HepG2 (cell line): ENCODE measurements around the gene RABEPK. TPM values are rescaled to one million over a fixed set of nuclear protein-coding genes. Genes with fewer than 3 reads are reported as not detected.

Source experiments
- HOXA9 ChIP-seq: sonication (generic); formaldehyde crosslinking; IDR thresholded peaks from 2 replicates; pipeline ENCODE4 v1.8.1; 2022; ENCODE audit warnings: missing genetic modification reagents, mild to moderate bottlenecking, moderate library complexity, borderline replicate concordance
- MBD4 ChIP-seq: IDR thresholded peaks from 2 replicates; pipeline ENCODE4 v1.6.1; 2012; ENCODE audit warnings: low read length, inconsistent platforms, borderline replicate concordance
- MIXL1 ChIP-seq: IDR thresholded peaks from 2 replicates; pipeline ENCODE4 v1.6.1; 2016
- RORA ChIP-seq: sonication (generic); formaldehyde crosslinking; IDR thresholded peaks from 2 replicates; pipeline ENCODE4 v1.5.0; 2020; ENCODE audit warnings: mild to moderate bottlenecking, missing genetic modification reagents, moderate library complexity
- SP140L ChIP-seq: sonication (generic); formaldehyde crosslinking; IDR thresholded peaks from 2 replicates; pipeline ENCODE4 v1.4.0; 2020; ENCODE audit warnings: missing genetic modification reagents, borderline replicate concordance
- TAF15 ChIP-seq: fragments of 200-400 bp; formaldehyde crosslinking; IDR thresholded peaks from one replicate; pipeline ENCODE4 v1.6.1; 2018; ENCODE audit warnings: mild to moderate bottlenecking, low read depth, low read length; ENCODE audit not compliant: poor library complexity, severe bottlenecking
- TSC22D2 ChIP-seq: sonication (generic); formaldehyde crosslinking; IDR thresholded peaks from 2 replicates; pipeline ENCODE4 v1.5.1; 2020; ENCODE audit warnings: missing genetic modification reagents, mild to moderate bottlenecking, borderline replicate concordance
- U2AF2 ChIP-seq: fragments of 200-400 bp; formaldehyde crosslinking; IDR thresholded peaks from 2 replicates; pipeline ENCODE4 v1.6.1; 2017; ENCODE audit warnings: low read depth, mild to moderate bottlenecking, low read length
- ZKSCAN8 ChIP-seq: IDR thresholded peaks from 2 replicates; pipeline ENCODE4 v1.6.1; 2016; ENCODE audit warnings: borderline replicate concordance, missing genetic modification reagents, missing compliant biosample characterization
- ZNF30 ChIP-seq: sonication (generic); formaldehyde crosslinking; IDR thresholded peaks from 2 replicates; pipeline ENCODE4 v1.5.0; 2020; ENCODE audit warnings: mild to moderate bottlenecking, missing genetic modification reagents
- ZNF451 ChIP-seq: sonication (generic); formaldehyde crosslinking; IDR thresholded peaks from 2 replicates; pipeline ENCODE4 v1.5.0; 2020; ENCODE audit warnings: mild to moderate bottlenecking, missing genetic modification reagents
- ZNF557 ChIP-seq: sonication (generic); formaldehyde crosslinking; IDR thresholded peaks from 2 replicates; pipeline ENCODE4 v1.4.0; 2020; ENCODE audit warnings: missing genetic modification reagents
- polyA plus RNA-seq, 8 experiments: library from polyadenylated mRNA; depleted of rRNA in 3 of 8; stranded (reverse) in 7 of 8; unstranded in 1 of 8; fragments of >200 nt; fragmentation: Illumina TruSeq in 4 of 8; extraction: Trizol in 4 of 8; gene quantifications; 2 replicates each; pipeline versions ENCODE4 v1.2.1 to v1.2.3, GENCODE V29; 2011 to 2016; ENCODE audit warnings: low read depth in 4 of 8, missing spikeins in 1 of 8, mixed read lengths in 1 of 8; ENCODE audit not compliant: insufficient read depth in 1 of 8
- total RNA-seq, 5 experiments: library from RNA; depleted of rRNA; stranded (reverse); fragments of >200 nt; fragmentation: Illumina TruSeq; extraction: Trizol; gene quantifications; 2 replicates each; pipeline ENCODE4 v1.2.3, GENCODE V29; 2016; ENCODE audit warnings: low read depth in 1 of 5
- TF ChIP-seq, protein P1 (sequence below): sonication (generic); formaldehyde crosslinking; conservative IDR thresholded peaks from 2 replicates; pipeline ENCODE4 v1.4.0; 2020; ENCODE audit warnings: missing genetic modification reagents
- TF ChIP-seq, protein P2 (sequence below), 2 experiments: sonication (generic) in 1 of 2; formaldehyde crosslinking in 1 of 2; IDR thresholded peaks; 2 replicates each; pipeline versions ENCODE4 v1.6.1 to v1.9.0; 2014 to 2022; ENCODE audit warnings: antibody characterized with exemption in 1 of 2, borderline replicate concordance in 1 of 2, inconsistent platforms in 1 of 2, low read depth in 1 of 2, missing genetic modification reagents in 1 of 2
- TF ChIP-seq, protein P3 (sequence below): sonication (generic); formaldehyde crosslinking; IDR thresholded peaks from 2 replicates; pipeline ENCODE4 v1.8.0; 2022; ENCODE audit warnings: low read depth, missing genetic modification reagents
- TF ChIP-seq, protein P4 (sequence below), 2 experiments: sonication (generic) in 1 of 2; formaldehyde crosslinking in 1 of 2; IDR thresholded peaks; 2 replicates each; pipeline versions ENCODE4 v1.4.0 to v1.6.1; 2018 to 2020; ENCODE audit warnings: missing genetic modification reagents in 2 of 2, borderline replicate concordance in 1 of 2, low read depth in 1 of 2, mild to moderate bottlenecking in 1 of 2, missing biosample characterization in 1 of 2

Gene RABEPK
- total and polyA plus RNA-seq, 2 of the 13 experiments (the other 11 are each of a cell fraction or from before 2014, with no cell fraction given), result 75.5 to 90.0 TPM

DNA sequence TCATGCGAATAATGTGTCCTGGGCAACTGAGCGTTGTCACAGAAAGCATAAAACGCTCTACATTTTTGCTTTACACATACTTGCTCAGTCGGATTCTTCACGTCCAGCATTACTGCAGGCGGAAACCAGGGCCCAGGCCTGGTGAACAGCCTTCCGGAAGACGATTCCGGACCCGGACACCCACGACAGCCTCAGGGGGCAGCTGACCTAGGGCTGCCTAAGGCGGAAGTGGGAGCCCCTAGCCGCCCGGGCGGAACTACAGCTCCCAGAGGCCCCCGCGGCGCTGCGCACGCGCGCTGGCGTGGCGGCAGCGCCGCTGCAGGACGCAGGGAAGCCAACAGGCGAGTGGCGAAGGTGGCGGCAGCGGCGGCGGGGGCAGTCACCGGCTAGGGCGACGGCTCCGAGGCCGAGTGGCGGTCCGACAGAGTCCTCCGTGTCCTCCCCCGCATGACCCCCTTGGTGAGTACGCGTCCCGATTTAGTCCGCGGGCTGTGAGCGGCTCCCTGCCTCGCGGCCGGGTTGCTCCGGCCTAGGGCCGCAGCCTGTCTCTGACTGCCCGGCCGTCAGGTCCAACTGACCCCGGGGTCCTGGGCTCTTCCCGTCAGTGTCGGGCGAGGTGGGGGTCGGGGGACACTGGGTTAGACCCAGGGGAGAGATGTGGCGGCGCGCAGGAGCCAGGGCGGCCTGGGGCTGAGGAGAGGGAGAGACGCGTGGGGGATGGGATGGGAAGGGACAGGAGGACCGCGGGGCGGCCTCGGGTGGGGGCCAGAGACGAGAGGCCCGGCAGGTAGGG lies 61.4 kb downstream of the RABEPK start, which contains the start of gene GAPVD1 (continued):
- TF ChIP-seq ZKSCAN8 (no peak), MBD4 (no peak), RORA (CRISPR knock-in tag) (no peak), TSC22D2 (CRISPR knock-in tag) (no peak), ZNF557 (CRISPR knock-in tag) (no peak), ZNF451 (CRISPR knock-in tag) (peak; percentile 90; the same call in 1 of the 2 replicates), MIXL1 (0 out of 2 replicates have a peak, but pooled peaks have one; percentile 15), HOXA9 (CRISPR knock-in tag) (0 out of 2 replicates have a peak, but pooled peaks have one; percentile 41), U2AF2 (no peak), SP140L (CRISPR knock-in tag) (no peak), TAF15 (no peak), ZNF30 (CRISPR knock-in tag) (peak; percentile 75; the same call in 1 of the 2 replicates)
- TF ChIP-seq, protein P1, sequence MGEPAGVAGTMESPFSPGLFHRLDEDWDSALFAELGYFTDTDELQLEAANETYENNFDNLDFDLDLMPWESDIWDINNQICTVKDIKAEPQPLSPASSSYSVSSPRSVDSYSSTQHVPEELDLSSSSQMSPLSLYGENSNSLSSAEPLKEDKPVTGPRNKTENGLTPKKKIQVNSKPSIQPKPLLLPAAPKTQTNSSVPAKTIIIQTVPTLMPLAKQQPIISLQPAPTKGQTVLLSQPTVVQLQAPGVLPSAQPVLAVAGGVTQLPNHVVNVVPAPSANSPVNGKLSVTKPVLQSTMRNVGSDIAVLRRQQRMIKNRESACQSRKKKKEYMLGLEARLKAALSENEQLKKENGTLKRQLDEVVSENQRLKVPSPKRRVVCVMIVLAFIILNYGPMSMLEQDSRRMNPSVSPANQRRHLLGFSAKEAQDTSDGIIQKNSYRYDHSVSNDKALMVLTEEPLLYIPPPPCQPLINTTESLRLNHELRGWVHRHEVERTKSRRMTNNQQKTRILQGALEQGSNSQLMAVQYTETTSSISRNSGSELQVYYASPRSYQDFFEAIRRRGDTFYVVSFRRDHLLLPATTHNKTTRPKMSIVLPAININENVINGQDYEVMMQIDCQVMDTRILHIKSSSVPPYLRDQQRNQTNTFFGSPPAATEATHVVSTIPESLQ (CRISPR knock-in tag), result no peak
- TF ChIP-seq, protein P2, sequence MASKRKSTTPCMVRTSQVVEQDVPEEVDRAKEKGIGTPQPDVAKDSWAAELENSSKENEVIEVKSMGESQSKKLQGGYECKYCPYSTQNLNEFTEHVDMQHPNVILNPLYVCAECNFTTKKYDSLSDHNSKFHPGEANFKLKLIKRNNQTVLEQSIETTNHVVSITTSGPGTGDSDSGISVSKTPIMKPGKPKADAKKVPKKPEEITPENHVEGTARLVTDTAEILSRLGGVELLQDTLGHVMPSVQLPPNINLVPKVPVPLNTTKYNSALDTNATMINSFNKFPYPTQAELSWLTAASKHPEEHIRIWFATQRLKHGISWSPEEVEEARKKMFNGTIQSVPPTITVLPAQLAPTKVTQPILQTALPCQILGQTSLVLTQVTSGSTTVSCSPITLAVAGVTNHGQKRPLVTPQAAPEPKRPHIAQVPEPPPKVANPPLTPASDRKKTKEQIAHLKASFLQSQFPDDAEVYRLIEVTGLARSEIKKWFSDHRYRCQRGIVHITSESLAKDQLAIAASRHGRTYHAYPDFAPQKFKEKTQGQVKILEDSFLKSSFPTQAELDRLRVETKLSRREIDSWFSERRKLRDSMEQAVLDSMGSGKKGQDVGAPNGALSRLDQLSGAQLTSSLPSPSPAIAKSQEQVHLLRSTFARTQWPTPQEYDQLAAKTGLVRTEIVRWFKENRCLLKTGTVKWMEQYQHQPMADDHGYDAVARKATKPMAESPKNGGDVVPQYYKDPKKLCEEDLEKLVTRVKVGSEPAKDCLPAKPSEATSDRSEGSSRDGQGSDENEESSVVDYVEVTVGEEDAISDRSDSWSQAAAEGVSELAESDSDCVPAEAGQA (IDR thresholded peaks at IDR 0.05; ENCODE audit: low read depth), result 0 out of 2 replicates have a peak, but pooled peaks have one; percentile 29
- TF ChIP-seq, protein P2 (CRISPR knock-in tag; IDR thresholded peaks at IDR 0.05; ENCODE audit: borderline replicate concordance), result peak; percentile 50; the same call in 1 of the 2 replicates
- TF ChIP-seq, protein P3, sequence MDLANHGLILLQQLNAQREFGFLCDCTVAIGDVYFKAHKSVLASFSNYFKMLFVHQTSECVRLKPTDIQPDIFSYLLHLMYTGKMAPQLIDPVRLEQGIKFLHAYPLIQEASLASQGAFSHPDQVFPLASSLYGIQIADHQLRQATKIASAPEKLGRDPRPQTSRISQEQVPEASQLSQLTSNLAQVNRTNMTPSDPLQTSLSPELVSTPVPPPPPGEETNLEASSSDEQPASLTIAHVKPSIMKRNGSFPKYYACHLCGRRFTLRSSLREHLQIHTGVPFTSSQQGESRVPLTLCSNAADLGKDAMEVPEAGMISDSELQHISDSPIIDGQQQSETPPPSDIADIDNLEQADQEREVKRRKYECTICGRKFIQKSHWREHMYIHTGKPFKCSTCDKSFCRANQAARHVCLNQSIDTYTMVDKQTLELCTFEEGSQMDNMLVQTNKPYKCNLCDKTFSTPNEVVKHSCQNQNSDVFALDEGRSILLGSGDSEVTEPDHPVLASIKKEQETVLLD (CRISPR knock-in tag), result 0 out of 2 replicates have a peak, but pooled peaks have one; percentile 37
- TF ChIP-seq, protein P4, sequence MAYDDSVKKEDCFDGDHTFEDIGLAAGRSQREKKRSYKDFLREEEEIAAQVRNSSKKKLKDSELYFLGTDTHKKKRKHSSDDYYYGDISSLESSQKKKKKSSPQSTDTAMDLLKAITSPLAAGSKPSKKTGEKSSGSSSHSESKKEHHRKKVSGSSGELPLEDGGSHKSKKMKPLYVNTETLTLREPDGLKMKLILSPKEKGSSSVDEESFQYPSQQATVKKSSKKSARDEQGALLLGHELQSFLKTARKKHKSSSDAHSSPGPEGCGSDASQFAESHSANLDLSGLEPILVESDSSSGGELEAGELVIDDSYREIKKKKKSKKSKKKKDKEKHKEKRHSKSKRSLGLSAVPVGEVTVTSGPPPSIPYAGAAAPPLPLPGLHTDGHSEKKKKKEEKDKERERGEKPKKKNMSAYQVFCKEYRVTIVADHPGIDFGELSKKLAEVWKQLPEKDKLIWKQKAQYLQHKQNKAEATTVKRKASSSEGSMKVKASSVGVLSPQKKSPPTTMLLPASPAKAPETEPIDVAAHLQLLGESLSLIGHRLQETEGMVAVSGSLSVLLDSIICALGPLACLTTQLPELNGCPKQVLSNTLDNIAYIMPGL (CRISPR knock-in tag; IDR thresholded peaks at IDR 0.05; ENCODE audit: borderline replicate concordance in 1 of 2, low read depth in 1 of 2), result peak; percentile 86 to 94; a peak in 3 of 4 replicates
